GM12878 (cell line): ENCODE data around the gene TPGS2. TPM values are rescaled to one million over a fixed set of nuclear protein-coding genes. Genes with fewer than 3 reads are reported as not detected.

ENCODE experiments used
- BCL11A ChIP-seq: IDR thresholded peaks from 2 replicates; pipeline ENCODE4 v1.6.1; 2011; ENCODE audit warnings: low read depth, low read length
- CHD2 ChIP-seq: IDR thresholded peaks from 2 replicates; pipeline ENCODE4 v1.6.1; 2011; ENCODE audit warnings: low read depth, low read length, improper control_type of control experiment, borderline replicate concordance
- HDAC2 ChIP-seq: fragments of 200-600 bp; sonication (generic); IDR thresholded peaks from 2 replicates; pipeline ENCODE4 v1.6.1; 2017
- MEF2B ChIP-seq: fragments of 450-650 bp; IDR thresholded peaks from 2 replicates; pipeline ENCODE4 v1.6.1; 2018; ENCODE audit warnings: mild to moderate bottlenecking, moderate library complexity; ENCODE audit not compliant: partially characterized antibody, poor library complexity, severe bottlenecking
- SKIL ChIP-seq: fragments of 450-650 bp; IDR thresholded peaks from 2 replicates; pipeline ENCODE4 v1.6.1; 2017; ENCODE audit warnings: mild to moderate bottlenecking, low read depth, inconsistent platforms; ENCODE audit not compliant: poor library complexity, severe bottlenecking
- SUZ12 ChIP-seq: fragments of 200-600 bp; sonication (generic); IDR thresholded peaks from one replicate; pipeline ENCODE4 v1.6.1; 2018; ENCODE audit warnings: antibody characterized with exemption, mild to moderate bottlenecking; ENCODE audit not compliant: unreplicated experiment
- ZNF687 ChIP-seq: fragments of 450-650 bp; IDR thresholded peaks from 2 replicates; pipeline ENCODE4 v1.6.1; 2017; ENCODE audit warnings: mild to moderate bottlenecking, moderate library complexity
- polyA plus RNA-seq, 11 experiments: library from polyadenylated mRNA; depleted of rRNA in 4 of 11; unstranded in 6 of 11; stranded (reverse) in 5 of 11; fragments of >200 nt; fragmentation: Nextera tagmentation in 4 of 11; fragmentation: Illumina TruSeq in 1 of 11; extraction: Ambion mirVana in 4 of 11; extraction: Trizol in 1 of 11; gene quantifications; 1 replicate in 1 of 11; 2 replicates in 10 of 11; pipeline versions ENCODE4 v1.2.1 to v1.2.3, GENCODE V29; 2011 to 2016; ENCODE audit warnings: inconsistent platforms in 2 of 11, missing spikeins in 2 of 11, low read depth in 1 of 11
- total RNA-seq, 4 experiments: library from RNA; depleted of rRNA in 3 of 4; stranded (reverse); fragments of >200 nt in 3 of 4; fragmentation: Illumina TruSeq in 1 of 4; extraction: Trizol in 1 of 4; gene quantifications; 2 replicates each; pipeline versions ENCODE4 v1.2.1 to v1.2.3, GENCODE V29; 2013 to 2021

TPGS2 gene
- total and polyA plus RNA-seq, 10 of the 15 experiments (the other 5 are each of a cell fraction or from before 2014, with no cell fraction given) = 39.8 to 181 (median 88.9) TPM

- TF ChIP-seq ZNF687 (no peak), SKIL (no peak), SUZ12 (no peak), CHD2 (no peak), BCL11A (no peak), HDAC2 (no peak), MEF2B (no peak)
Measured at GRCh38 chr18:36772241-36772723, 56.5 kb downstream of the TPGS2 start (continued).
